Renal pelvis (tissue), 4 donors: Measurements from ENCODE around the gene HSBP1. TPM values are rescaled to one million over a fixed set of nuclear protein-coding genes. Genes with fewer than 3 reads are reported as not detected.

Experiments
- DNase-seq: peaks from one replicate; pipeline ENCODE4 v3.0.0-alpha.2; 2013
- polyA plus RNA-seq, 3 donors: library from polyadenylated mRNA; unstranded; fragments of 120-200 nt; gene quantifications; one replicate each; pipeline ENCODE4 v1.2.1, GENCODE V29; 2013; ENCODE audit not compliant: insufficient read length in 3 of 3

Gene HSBP1
- polyA plus RNA-seq, 3 donors = 191 to 199 (median 196) TPM

DNA sequence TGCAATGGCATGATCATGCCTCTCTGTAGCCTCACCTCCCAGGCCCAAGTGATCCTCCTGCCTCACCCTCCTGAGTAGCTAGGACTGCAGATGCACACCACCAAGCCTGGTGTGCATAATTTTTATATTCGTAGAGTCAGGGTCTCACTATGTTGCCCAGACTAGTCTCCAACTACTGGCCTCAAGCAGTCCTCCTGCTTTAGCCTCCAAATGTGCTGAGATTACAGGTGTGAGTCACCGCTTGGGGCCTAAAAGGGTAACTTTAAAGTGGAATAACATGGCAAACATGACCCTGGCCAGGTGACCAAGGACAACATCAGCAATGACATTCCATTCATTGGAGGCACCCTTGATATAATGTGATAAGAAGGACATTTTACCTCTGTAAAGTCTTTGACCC is 26.1 kb downstream of the HSBP1 start:
- no peak for DNase-seq

DNA sequence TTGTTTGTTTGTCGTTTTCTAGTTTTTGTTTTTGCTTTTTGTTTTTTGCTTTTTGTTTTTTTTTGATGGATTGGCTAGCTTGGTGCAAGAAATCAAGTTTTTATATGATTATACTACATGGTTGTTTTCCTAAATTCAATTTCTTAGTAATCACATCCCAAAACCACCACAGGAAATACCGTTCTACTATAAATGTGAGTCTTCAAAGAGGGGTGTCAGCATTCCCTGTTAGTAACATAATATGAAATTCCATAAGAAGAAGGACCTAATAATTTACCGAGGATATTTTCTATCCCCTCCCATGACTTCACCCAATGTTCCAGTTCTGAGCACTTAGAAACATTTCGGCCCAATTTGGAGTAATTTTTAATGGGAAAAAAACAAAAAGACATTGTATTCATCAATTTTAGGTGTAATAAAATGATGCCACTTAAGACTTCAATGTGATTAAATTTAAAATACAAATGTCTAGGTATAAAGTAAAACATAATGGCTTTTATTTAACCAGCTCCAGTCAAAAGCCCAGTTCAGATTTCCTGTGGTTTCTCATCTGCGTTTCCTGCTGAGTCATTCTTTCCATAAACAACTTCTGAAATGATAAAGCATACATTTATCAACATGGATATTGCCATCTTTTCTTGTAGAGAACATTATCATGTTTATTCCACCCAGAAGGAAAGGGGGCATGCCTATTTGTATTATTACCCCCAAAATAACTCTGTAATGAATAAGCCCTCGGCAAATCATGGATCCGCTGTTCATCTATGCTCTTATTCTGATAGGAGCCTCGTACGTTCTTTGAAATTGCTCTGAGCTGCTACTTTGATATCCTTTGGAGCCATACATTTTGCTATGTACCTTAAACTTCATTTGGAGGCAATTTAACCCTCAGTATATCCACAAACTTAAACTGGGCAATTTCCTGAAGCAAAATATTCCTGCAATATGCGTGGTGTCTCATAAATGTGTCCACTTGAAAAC is 28.1 kb downstream of the HSBP1 start:
- no peak for DNase-seq

DNA sequence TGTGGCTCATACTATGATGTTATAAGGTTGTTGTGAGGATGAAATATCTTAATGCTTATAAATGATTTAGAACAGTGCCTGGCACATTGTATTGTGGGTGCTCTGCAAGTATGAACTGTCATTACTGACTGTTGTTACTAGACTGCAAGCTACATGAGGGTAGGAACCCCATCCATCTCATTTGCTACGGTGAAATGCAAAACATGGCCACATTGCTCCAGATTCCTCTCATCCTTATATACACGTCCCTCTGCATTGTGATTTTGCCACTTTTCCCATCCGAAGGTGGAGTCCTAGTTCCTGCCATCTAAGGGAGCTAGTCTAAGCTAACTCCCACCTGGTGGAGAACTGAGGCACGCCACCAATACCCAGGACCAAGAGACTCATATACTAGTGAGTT is 29.8 kb downstream of the HSBP1 start:
- DNase-seq = no peak

DNA sequence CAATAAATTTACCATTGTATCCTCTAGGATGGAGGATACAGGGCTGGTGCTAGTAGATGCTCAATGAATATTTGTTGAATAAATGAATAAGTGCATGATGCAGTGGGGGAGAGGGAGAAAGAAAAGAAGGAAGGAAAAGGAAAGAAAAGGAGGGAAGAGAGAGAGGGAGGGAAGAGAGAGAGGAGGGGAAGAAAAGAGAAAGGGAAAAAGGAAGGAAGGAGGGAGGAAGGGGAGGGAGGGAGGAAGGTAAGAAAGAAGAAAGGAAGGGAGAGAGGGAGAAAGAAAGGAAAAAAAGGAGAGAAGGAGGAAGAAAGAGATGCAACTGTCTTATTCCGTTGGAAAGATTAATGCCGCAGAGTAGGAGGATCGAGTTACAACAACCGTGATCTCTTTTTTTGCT is 30.4 kb downstream of the HSBP1 start:
- DNase-seq = no peak

DNA sequence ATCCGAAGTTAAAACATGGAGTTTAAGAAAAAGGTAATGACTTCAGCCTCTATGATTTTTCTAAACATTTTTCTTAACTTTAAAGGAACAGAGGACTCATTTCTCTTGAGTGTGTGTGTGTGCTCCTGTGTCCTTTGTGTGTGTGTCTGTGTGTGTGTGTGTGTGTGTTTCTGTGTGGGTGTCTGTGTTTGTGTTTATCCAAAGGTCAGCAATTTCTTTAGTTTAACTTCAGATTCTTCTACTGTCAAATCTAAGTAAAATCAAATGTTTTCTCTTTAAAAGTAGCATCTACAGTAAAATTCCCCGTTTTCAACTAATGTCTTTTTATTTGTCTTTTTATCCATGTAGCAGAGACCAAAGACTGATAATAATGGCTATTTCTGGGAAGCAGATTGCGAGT is 31.8 kb downstream of the HSBP1 start:
- no peak for DNase-seq

DNA sequence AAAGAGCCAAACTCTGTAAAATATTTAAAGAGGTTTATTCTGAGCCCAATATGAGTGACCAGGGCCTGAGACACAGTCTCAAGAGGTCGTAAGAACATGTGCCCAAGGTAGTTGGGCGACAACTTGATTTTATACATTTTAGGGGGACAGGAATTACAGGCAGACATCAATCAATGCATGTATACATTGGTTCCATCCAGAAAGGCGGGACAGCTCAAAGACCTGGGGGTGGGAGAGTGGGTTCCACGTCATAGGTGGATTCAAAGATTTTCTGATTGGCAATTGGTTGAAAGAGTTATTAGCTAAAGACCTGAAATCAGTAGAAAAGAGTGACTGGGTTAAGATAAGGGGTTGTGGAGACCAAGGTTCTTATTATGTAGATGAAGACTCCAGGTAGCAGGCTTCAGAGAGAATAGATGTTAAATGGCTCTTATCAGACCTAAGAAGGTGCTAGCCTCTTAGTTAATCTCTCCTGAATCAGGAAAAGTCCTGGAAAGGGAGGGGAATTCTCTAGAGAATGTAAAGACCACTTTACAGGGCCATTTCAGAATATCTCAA is 32.4 kb downstream of the HSBP1 start:
- no peak for DNase-seq

DNA sequence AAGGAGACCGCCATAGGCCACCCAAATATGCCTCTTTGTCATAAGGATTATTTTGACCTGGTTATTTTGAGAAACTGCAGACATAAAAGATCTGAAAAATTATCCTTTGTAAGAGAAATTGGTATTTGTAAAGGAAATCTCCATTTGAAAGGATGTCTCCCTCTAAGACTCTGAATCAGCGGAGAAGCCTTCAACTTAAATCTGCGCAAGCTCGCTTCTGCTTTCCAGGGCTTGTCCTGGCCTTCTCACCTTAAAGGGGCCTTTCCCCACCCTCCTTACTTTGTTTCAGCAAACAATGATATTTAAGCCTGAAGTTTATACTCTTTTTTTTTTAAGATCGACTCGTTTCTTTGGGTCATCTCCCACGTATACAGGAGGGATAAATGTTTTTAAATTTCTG is 34.5 kb downstream of the HSBP1 start:
- DNase-seq = no peak

DNA sequence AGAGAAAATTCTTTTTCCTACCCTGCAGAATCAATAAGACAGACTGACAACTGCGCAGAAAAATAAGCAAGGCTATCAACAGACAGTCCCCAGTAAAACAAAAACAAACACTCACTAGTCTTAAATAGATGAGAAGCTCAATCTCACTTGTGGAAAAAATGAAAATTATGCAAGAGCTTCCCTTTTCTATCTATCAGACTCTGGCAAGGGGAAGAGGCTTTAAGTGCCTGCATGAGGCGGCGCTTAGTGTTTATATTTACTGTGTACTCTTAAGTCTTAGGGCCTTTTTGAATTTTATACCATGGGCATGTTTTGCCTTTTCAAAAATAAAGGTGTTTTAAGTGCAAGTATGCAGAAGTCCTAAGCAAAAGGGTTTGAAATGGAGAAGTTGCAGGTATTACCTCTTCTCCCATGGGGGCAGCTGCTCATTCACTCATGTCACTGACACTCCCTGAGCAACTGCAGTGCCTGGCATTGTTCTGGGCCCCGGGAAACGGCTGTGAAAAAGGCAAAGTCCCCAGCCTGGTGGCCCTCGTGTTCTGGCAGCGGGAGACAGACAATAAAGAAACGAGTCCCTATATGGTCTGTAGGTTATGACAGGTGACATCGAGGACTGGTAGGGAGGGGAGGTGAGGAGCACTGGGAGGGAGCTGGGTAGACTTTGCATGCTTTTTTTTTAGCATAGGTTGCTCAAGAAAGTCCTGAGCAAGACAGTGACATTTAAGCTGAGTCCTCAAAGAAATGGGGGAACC is 35.2 kb downstream of the HSBP1 start:
- DNase-seq = no peak

DNA sequence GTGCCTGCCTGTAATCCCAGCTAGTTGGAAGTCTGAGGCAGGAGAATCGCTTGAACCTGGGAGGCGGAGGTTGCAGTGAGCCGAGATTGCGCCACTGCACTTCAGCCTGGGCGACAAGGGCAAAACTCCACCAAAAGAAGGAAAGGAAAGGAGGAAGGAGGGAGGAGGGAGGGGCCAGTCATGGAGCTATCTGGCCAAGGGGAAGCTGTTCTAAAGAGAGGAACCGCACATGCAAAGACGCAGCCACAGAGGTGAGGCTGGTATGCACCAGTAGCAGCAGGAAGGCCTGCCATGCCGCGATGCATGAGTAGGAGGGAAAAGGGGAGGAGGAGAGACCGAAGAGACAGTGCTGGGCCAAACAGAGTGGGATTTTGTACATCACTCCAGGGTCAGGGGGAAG is 35.9 kb downstream of the HSBP1 start:
- no peak for DNase-seq

DNA sequence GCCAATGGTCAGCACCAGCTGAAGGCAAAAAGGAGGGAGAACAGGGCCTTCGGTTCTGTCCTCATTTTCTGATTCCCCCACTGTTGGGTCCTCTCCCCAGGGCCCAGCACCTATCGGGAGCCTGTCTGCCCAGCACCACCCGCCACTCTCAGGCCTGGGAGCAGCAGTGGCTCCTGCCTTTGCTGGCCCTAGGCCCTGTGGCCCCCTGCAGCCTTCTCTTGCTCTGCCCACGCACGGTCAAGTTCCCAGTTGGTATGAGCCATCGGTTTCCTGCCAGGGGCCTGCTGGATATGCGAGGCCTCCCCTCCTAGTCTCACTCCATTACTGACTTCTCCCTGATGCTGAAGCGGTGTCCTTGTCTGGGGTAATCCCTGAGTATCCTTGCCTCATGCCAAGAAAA is 37.5 kb downstream of the HSBP1 start:
- DNase-seq = no peak

DNA sequence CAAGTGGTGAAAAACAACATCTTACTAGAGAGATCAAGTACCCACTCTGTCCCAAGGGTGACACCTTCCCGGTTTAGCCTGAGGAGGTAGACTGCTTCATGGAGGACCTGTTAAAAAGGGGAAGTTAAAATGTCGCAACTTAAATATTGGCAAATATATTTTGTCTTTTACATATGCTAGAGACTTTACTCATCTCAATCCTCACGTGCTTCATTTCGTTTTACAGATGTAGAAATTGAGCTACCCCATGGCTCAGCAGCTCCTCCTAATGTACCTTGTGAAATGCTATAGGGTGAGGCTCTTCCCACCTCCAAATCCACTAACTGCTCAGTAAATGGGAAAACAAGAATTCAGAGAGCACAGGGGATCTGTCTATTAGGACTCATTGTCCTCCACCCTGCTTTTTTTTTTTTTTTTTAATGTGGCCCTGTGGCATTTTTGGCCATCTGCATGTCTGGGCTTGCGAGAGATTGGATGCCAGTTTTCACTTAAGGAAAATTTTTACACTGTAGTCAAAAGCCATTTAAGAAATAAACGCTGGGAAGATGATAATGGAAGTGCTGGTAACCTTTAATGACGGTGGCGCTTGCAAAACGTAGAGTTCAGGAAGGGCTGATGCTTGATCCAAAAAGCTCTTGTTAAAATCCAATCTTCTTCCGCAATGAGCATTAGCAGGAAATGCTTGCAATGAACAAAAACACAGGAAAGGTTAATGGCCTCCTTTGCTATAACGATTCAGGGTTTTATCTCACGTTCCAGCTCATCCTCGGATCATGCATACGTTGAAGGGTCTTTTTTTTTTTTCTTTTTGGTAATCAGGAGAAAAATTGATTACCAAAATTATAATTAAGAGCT is 39.8 kb downstream of the HSBP1 start:
- no peak for DNase-seq

DNA sequence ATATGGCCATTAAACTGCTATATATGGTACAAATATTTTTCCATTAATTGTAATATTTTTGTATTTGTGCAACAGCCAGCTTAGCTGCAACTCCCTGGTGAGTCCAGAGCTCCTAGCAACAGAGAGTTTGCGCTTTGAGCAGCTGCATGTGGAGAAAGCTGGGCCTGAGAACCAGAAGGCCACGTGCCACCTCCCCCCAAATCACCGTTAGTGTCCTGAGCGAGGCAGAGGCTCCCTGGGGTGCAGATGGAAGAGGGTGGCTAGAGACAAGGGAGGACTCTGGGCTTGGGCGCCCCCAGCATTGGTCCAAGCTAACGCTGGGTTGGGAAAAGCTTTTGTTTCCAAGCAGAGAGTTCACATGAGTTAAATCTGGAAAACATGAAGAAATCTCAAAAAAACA is 41.6 kb downstream of the HSBP1 start:
- DNase-seq = no peak

DNA sequence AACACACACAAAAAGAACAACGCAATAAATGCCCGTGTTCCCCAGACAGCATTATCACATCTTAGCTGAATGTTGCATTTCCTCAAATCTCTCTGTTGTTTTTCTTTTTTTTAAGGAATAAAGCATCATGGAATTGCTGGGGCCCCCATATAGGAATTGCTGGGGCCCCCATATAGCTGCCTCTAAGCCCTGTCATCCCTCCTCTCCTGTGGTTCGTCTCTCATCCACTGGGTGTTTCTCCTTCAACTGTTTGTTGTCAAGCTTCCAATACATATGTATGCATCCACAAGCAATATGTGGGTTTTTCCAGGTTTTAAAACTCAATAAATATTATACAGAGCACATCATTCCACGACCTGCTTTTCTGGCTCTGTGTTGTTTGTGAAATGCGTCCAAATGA is 43.2 kb downstream of the HSBP1 start:
- no peak for DNase-seq

DNA sequence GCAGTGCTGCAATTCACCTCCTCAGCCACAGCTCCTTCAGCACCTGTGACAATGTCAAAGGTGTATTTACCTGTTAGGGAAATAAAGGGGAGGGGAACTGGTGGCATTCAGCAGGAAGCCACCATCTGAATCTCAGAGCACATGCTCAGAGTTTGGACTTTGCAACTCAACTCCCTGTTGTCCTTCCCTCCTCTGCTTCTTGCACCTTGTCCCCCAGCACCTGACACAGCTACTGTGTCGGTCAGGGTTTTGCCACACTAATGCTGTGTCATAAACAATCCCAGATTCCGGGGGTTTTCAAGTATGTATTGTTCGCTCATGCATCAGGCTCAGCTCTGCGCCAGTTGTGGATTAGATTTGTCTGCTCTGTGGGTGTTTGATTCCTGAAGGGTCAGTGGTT is 43.7 kb downstream of the HSBP1 start:
- DNase-seq = no peak

DNA sequence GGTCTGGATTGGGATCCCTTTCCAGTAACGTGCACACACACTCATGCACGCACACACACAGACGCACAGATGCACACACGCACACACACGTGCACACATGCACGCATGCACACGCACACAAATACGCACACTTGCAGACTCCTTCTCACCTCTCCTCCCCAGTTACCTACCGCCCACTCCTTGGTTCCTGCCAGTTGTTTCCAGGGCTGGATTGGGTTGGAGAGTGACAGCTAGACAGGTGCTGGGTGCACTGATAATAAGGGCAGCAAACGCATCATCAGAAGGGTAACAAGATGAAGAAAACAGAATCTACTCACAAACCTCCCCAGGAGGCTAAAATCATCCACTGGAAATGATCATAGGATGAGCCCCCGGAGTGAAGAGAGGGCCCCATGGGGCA is 45.0 kb downstream of the HSBP1 start:
- DNase-seq = no peak

DNA sequence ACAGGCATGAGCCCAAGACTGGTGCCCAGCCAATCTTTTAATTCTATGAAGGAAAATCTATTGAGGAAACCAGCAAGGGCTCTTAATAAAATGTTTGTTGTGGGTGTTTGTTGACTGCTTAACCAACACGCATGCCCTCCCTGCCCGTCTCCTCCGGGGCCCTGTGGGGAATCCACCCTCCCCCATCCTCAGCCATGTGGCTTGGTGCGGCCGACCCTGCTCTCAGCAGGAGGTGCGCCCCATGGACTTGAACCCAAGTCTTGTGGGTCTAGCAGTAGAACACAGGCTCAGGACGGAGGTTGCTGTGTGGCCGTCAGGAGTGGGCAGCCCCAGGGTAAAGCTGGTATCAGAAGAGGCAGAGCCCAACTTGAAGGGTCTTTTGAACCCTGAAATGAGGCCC is 46.1 kb downstream of the HSBP1 start:
- no peak for DNase-seq

DNA sequence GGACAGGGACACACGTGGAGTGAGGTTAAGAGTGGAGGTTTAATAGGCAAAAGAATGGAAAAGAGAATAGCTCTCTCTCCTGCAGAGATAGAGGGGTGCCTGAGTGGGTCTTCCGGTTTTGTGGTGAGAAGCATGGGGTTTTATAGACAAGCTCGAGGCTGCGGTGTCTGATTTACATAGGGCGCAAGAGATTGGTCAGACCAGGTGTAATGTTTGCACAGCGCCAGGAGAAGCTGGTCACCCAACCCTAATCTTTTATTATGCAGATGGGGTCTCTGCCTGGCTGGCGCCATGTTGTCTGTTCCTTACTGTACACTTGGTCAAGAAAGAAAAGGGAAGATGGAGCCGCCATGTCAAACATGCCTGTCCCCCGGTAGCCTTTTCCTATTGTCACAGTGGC is 46.6 kb downstream of the HSBP1 start:
- DNase-seq = no peak

DNA sequence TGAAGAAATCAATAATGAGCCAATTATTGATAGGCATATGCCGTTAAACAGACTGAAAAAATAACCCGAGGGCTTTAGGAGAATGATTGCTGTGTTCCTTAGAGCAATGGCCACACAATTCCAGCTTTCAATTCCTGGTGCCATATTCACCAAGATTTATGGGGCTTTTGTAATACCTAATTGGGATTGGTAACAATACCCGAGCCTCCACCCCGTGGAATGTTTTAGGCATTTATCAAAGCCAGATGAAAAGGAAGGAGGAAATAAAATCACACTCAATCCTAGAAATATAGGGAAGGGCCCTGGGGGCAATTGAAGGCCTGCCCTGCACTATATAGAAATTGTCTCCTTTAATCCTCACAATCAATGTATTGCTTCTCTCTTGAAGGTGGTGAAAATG is 49.0 kb downstream of the HSBP1 start:
- DNase-seq = no peak

DNA sequence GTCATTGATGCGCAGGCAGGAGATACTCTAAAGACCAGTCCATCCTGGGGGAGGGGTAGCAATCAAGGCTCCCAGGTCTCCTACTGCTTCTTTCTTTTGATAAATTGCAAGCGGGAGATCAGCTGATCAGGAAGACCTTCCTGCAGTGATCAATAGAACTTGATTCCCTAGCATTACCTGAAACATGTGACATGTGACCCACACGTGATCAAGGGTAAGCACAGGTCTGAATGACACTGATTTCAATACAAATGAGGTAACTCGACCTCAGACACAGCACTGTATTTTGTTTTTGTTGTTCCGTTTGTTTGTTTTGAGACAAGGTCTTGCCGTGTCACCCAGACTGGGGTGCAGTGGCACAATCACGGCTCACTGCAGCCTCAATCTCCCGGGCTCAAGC is 51.5 kb downstream of the HSBP1 start:
- DNase-seq = no peak

DNA sequence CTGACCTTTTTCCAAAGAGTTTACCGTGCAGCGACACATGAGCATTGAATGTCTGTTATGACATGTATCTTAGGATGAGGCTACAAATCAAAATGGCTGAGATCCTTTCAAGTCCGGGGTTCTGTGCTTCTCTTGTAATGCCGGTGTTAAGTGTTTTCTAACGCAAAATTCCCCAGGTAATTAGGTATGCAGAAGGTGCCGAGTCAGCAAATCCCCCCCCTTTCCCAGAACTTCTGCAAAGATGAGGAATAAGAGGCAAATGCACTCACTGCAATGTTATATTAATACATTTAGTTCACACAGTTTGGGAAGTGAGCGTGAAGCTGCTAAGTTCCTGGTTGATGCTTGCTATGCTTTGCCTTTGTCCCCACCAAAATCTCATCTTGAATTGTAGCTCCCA is 54.9 kb downstream of the HSBP1 start:
- no peak for DNase-seq

DNA sequence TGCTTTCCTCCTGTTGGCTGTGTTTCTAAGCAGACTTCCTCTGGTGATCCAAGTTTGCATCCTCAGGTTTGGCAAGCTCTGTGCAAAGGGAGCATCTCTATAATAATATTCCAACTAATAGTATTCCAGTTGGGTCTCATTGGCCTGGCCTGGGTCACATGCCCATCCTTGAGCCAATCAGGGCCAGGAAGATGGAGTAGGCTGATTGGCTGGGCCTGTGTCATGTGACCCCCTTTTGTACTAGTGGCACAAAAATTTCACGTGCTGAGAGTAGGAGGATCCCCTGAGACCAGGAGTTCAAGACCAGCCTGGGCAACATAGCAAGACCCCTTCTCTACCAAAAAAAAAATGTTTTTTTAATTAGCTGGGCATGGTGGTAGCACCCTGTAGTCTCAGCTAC is 55.9 kb downstream of the HSBP1 start:
- no peak for DNase-seq
